Smooth muscle cell (in vitro differentiated cells): ENCODE data around the gene EHBP1. TPM values are rescaled to one million over a fixed set of nuclear protein-coding genes. Genes with fewer than 3 reads are reported as not detected.

Experiments
- DNase-seq: peaks from one replicate; lab custom pipeline; 2025; ENCODE audit not compliant: unreplicated experiment; lab: John Stamatoyannopoulos, UW
- H2AFZ ChIP-seq: fragments of 200-600 bp; sonication (generic); 2 replicates; pipeline ENCODE4 v1.6.0; 2016; ENCODE audit warnings: antibody characterized with exemption, low read depth, mild to moderate bottlenecking
- H3F3A ChIP-seq: fragments of 200-600 bp; sonication (generic); 2 replicates; pipeline ENCODE4 v1.6.0; 2017; ENCODE audit warnings: antibody characterized with exemption, low read depth
- H3K27ac ChIP-seq: fragments of 200-600 bp; sonication (generic); 2 replicates; pipeline ENCODE4 v1.5.1; 2016; ENCODE audit warnings: low read depth, mild to moderate bottlenecking
- H3K27me3 ChIP-seq: fragments of 200-600 bp; sonication (generic); 2 replicates; pipeline ENCODE4 v1.6.1; 2016; ENCODE audit warnings: low read depth, mild to moderate bottlenecking
- H3K36me3 ChIP-seq: fragments of 200-600 bp; sonication (generic); 2 replicates; pipeline ENCODE4 v1.5.1; 2016; ENCODE audit warnings: low read depth
- H3K4me1 ChIP-seq: fragments of 200-600 bp; sonication (generic); 2 replicates; pipeline ENCODE4 v1.5.1; 2016; ENCODE audit warnings: low read depth
- H3K4me2 ChIP-seq: fragments of 200-600 bp; sonication (generic); 2 replicates; pipeline ENCODE4 v1.6.0; 2016; ENCODE audit warnings: mild to moderate bottlenecking
- H3K4me3 ChIP-seq: fragments of 200-600 bp; sonication (generic); 2 replicates; pipeline ENCODE4 v1.5.1; 2016; ENCODE audit warnings: mild to moderate bottlenecking
- H3K79me2 ChIP-seq: fragments of 200-600 bp; sonication (generic); 2 replicates; pipeline ENCODE4 v1.6.0; 2016; ENCODE audit warnings: low read depth, mild to moderate bottlenecking
- H3K9ac ChIP-seq: fragments of 200-600 bp; sonication (generic); 2 replicates; pipeline ENCODE4 v1.6.0; 2016; ENCODE audit warnings: low read depth
- H3K9me3 ChIP-seq: fragments of 200-600 bp; sonication (generic); replicated peaks from 2 replicates; pipeline ENCODE4 v1.5.1; 2016; ENCODE audit warnings: low read depth
- H4K20me1 ChIP-seq: fragments of 200-600 bp; sonication (generic); 2 replicates; pipeline ENCODE4 v1.6.0; 2016; ENCODE audit warnings: low read depth
- WGBS: methylation state at CpG from one replicate; pipeline ENCODE4 v1.1.7; 2016; ENCODE audit warnings: low lambda C conversion rate; 5-methylcytosine and 5-hydroxymethylcytosine counted together
- polyA plus RNA-seq: library from polyadenylated mRNA; unstranded; fragments of >200 nt; fragmentation: Nextera tagmentation; extraction: Ambion mirVana; gene quantifications from 2 replicates; pipeline ENCODE4 v1.2.1, GENCODE V29; 2016
- total RNA-seq: library from RNA; depleted of rRNA; stranded (reverse); fragments of >200 nt; gene quantifications from 2 replicates; pipeline ENCODE4 v1.2.3, GENCODE V29; 2014
- TF ChIP-seq, protein P1 (sequence below): fragments of 200-600 bp; sonication (generic); IDR thresholded peaks from 2 replicates; pipeline ENCODE4 v1.5.1; 2017; ENCODE audit warnings: borderline replicate concordance, mild to moderate bottlenecking, antibody characterized with exemption; ENCODE audit not compliant: insufficient read depth, poor library complexity, severe bottlenecking

Gene EHBP1
- total and polyA plus RNA-seq, 2 experiments from 2014 or later: 9.3 to 45.9 TPM

DNA sequence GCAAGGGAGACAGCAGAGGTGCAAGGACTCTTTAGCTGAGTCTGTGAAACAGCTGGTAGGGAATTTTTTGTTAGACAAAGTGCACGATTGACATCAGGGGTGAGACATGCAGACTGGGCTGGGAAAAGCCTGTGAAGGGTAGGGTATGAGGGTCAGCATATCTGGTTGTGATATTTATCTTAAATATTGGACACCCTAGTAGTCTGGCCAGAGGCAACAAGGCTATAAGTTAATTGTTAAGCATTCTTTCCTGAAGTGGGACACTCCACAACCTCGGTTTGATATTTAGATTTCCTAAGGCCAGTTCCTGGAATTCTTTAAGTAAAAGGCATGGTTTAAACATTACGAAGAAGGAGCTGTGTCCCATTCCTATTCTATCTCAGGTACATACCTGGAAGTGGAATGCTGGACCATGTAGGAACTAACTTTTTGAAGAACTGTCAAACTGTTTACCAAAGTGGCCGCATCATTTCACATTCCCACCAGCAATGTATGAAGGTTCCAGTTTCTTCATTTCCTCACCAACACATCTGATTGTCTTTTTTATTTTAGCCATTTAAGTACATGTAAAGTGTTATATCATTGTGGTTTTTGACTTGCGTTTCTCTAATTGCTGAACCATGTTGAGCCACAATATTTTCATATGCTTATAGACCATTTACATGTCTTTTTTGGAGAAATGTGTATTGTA, 22.5 kb downstream of the EHBP1 start:
- Histone ChIP-seq H3K4me1 (peaks cover 1% of the 10 kb centered on the region), H2AFZ (no peak overlapping the region), H3K4me2 (no peak overlapping the region), H3K27ac (no peak overlapping the region), H3K4me3 (no peak overlapping the region), H3K79me2 (peaks cover 76% of the 10 kb centered on the region), H3K36me3 (peaks cover 7% of the 10 kb centered on the region), H4K20me1 (peaks cover 32% of the 10 kb centered on the region), H3K27me3 (no peaks in the 10 kb centered on the region), H3K9me3 (peaks cover 5% of the 10 kb centered on the region), H3K9ac (no peak overlapping the region), H3F3A (no peaks in the 10 kb centered on the region)
- TF ChIP-seq, protein P1, sequence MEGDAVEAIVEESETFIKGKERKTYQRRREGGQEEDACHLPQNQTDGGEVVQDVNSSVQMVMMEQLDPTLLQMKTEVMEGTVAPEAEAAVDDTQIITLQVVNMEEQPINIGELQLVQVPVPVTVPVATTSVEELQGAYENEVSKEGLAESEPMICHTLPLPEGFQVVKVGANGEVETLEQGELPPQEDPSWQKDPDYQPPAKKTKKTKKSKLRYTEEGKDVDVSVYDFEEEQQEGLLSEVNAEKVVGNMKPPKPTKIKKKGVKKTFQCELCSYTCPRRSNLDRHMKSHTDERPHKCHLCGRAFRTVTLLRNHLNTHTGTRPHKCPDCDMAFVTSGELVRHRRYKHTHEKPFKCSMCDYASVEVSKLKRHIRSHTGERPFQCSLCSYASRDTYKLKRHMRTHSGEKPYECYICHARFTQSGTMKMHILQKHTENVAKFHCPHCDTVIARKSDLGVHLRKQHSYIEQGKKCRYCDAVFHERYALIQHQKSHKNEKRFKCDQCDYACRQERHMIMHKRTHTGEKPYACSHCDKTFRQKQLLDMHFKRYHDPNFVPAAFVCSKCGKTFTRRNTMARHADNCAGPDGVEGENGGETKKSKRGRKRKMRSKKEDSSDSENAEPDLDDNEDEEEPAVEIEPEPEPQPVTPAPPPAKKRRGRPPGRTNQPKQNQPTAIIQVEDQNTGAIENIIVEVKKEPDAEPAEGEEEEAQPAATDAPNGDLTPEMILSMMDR: no peak
- DNase-seq: no peak
- WGBS: 78% methylated on average over 5 of the region's 5 CpGs

DNA sequence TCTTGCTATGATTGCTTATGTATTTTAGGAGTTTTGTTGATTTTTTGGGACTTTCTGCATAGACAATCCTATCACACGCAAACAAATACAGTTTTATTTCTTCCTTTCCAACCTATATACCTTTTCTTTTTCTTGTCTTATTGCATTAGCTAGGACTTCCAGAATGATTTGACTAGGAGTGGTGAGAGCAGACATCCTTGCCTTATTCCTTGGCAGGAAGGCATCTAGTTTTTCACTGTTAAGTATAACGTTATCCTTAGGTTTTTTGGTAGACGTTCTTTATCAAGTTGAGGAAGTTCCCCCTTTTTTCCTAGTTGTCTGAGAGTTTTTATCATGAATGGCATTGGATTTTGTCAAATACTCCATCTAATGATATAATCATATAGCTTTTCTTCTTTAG, 25.8 kb downstream of the EHBP1 start:
- peaks cover 11% of the 10 kb centered on the region for H3K4me1 ChIP-seq
- 96% methylated on average over 3 of the region's 3 CpGs for WGBS
- H3K79me2 ChIP-seq: peaks cover 82% of the 10 kb centered on the region

DNA sequence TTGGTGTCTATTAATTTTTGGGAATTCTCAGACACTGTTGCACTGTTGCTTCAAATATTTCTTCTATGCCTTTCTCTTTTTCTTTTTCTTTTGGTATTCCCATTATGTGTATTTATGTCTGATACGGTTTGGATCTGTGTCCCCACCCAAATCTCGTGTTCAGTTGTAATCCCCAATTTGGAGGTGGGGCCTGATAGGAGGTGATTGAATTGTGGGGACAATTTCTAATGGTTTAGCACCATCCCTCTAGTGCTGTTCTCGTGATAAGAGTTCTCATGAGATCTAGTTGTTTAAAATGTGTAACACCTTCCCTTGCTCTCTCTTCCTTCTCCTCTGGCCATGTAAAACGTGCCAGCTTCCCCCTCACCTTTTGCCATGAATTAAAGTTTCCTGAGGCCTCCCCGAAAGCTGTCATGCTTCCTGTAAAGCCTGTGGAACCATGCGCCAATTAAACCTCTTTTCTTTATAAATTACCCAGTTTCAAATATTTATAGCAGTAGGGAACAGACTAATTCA, 26.8 kb downstream of the EHBP1 start:
- peaks cover 32% of the 10 kb centered on the region for H4K20me1 ChIP-seq
- WGBS: 97% methylated on average over 6 of the region's 6 CpGs
- peaks cover 82% of the 10 kb centered on the region for H3K79me2 ChIP-seq
- no peak overlapping the region for H3K9ac ChIP-seq
- peaks cover 7% of the 10 kb centered on the region for H3K36me3 ChIP-seq
- peaks cover 11% of the 10 kb centered on the region for H3K4me1 ChIP-seq
- no peaks in the 10 kb centered on the region for H3K27me3 ChIP-seq
- H3K27ac ChIP-seq: no peak overlapping the region
- TF ChIP-seq, protein P1: no peak
- no peak overlapping the region for H3K4me2 ChIP-seq
- no peak overlapping the region for H2AFZ ChIP-seq
- DNase-seq: no peak
- no peaks in the 10 kb centered on the region for H3F3A ChIP-seq
- H3K9me3 ChIP-seq: peaks cover 5% of the 10 kb centered on the region
- H3K4me3 ChIP-seq: no peak overlapping the region

More for the DNA sequence above, 25.8 kb downstream of the EHBP1 start:
- Histone ChIP-seq H3K27me3 (no peaks in the 10 kb centered on the region), H3K9me3 (peaks cover 5% of the 10 kb centered on the region), H3K9ac (no peak overlapping the region), H2AFZ (no peak overlapping the region), H3K36me3 (peaks cover 7% of the 10 kb centered on the region), H3F3A (no peaks in the 10 kb centered on the region), H3K27ac (no peak overlapping the region), H3K4me2 (no peak overlapping the region), H4K20me1 (peaks cover 32% of the 10 kb centered on the region), H3K4me3 (no peak overlapping the region)
- TF ChIP-seq, protein P1: no peak
- no peak for DNase-seq

DNA sequence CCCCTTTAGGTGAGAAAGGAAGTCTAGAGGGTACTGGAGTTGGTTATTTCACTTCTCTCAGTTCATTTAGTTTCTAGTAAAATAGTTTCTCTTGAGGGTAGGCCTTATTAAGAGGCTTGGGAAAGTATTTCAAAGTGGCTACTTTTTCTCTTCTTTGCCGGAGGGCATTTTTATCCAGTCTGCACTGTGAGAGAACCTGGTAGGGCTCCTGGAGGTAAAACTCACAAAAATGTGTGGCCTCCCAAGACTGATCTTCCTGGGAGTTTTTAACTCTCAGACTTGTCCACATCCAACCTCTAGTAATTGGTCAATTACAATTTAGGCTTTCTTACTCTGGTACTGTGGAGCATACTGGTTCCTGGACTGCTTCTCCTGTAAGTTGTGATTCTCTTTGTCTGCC, 28.0 kb downstream of the EHBP1 start:
- H3K9ac ChIP-seq: no peak overlapping the region
- WGBS: 88% methylated on average over 1 of the region's 1 CpG
- TF ChIP-seq, protein P1: no peak
- H3K27ac ChIP-seq: peak overlapping the region; percentile 6
- H4K20me1 ChIP-seq: peaks cover 32% of the 10 kb centered on the region
- no peaks in the 10 kb centered on the region for H3K27me3 ChIP-seq
- H3F3A ChIP-seq: no peaks in the 10 kb centered on the region
- H3K36me3 ChIP-seq: peaks cover 7% of the 10 kb centered on the region
- DNase-seq: no peak
- H3K4me3 ChIP-seq: no peak overlapping the region
- H3K4me1 ChIP-seq: peaks cover 11% of the 10 kb centered on the region
- peaks cover 82% of the 10 kb centered on the region for H3K79me2 ChIP-seq
- no peak overlapping the region for H2AFZ ChIP-seq
- peaks cover 5% of the 10 kb centered on the region for H3K9me3 ChIP-seq
- no peak overlapping the region for H3K4me2 ChIP-seq
